Upper lobe of left lung (tissue), 4 donors: ENCODE results near the gene NDUFA7.

Experiments
- POLR2A ChIP-seq, 4 donors: fragments of 450-650 bp; IDR thresholded peaks; one replicate each; pipeline ENCODE4 v1.5.1; 2016 to 2017; ENCODE audit warnings: antibody characterized with exemption in 4 of 4, mild to moderate bottlenecking in 2 of 4
- POLR2AphosphoS5 ChIP-seq, 2 donors: sonication (generic); formaldehyde crosslinking; IDR thresholded peaks; one replicate each; pipeline ENCODE4 v1.5.1; 2017; ENCODE audit warnings: antibody characterized with exemption in 2 of 2
- TF ChIP-seq, protein P1 (sequence below), 6 experiments: fragments of 450-650 bp in 4 of 6; fragments of 200-600 bp in 2 of 6; sonication (generic) in 2 of 6; IDR thresholded peaks; one replicate each; pipeline ENCODE4 v1.5.1; 2016 to 2019; ENCODE audit warnings: antibody characterized with exemption in 6 of 6

DNA sequence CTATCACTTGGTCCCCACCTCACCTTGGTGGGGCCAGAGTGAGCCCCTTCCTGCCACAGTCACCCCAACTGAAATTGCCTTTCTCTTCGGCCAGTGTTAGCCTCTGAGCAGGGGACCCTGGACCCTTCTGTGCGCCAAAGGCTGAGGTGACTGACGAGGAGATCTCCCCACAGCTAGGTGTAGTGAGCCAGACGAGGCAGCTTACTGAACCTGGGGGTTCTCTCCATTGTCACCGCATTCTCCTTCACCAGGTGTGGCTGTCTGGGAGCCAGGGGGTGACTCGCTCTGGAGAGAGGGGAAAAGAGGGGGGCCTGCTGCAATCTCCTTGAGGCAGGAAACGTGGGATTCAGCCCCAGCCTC, 1.4 kb upstream of the NDUFA7 start:
- TF ChIP-seq, protein P1, sequence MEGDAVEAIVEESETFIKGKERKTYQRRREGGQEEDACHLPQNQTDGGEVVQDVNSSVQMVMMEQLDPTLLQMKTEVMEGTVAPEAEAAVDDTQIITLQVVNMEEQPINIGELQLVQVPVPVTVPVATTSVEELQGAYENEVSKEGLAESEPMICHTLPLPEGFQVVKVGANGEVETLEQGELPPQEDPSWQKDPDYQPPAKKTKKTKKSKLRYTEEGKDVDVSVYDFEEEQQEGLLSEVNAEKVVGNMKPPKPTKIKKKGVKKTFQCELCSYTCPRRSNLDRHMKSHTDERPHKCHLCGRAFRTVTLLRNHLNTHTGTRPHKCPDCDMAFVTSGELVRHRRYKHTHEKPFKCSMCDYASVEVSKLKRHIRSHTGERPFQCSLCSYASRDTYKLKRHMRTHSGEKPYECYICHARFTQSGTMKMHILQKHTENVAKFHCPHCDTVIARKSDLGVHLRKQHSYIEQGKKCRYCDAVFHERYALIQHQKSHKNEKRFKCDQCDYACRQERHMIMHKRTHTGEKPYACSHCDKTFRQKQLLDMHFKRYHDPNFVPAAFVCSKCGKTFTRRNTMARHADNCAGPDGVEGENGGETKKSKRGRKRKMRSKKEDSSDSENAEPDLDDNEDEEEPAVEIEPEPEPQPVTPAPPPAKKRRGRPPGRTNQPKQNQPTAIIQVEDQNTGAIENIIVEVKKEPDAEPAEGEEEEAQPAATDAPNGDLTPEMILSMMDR (IDR thresholded peaks at IDR 0.05) = no peak
- TF ChIP-seq POLR2AphosphoS5 (IDR thresholded peaks at IDR 0.05) (no peak), POLR2A (IDR thresholded peaks at IDR 0.05) (no peak)
